ENCODE data around the gene SLAIN2. TPM values are rescaled to one million over a fixed set of nuclear protein-coding genes. Genes with fewer than 3 reads are reported as not detected.
A peak's percentile ranks its signal among the peaks of the same experiment; 100 is the strongest.

Gene SLAIN2
- total and polyA plus RNA-seq, 2 of the 4 experiments (the other 2 are of a cell fraction): 23.3 to 53.0 TPM

DNA sequence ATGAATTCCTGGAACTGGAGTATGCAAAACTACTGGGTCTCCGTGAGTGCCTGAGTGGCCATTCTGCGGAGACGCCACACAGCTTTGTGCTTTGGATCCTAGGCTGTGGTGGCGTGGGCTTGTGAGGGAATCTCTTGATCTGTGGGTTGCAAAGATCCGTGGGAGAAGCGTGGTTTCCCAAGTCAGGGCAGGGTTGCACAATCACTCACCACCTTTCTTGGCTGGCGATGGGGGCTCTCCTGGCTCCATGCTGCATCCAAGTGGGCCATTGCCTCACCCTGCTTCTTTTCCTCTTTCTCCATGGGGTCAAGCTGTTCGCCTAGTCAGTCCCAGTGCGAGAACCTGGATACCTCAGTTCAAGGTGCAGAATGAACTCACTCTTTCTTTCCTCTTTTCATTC lies 62.5 kb downstream of the SLAIN2 start:
- Histone ChIP-seq H3K36me3 (ENCODE audit: control insufficient read depth, insufficient read depth, low read length) (peaks cover 9% of the 10 kb centered on the region; the same call in 1 of the 2 replicates), H3K4me2 (ENCODE audit: low read depth, low read length) (no peak overlapping the region), H2BK120ac (ENCODE audit: low read depth, low read length) (no peak overlapping the region), H3K4ac (ENCODE audit: low read depth, low read length) (no peak overlapping the region), H3K9me3 (ENCODE audit: control insufficient read depth, insufficient read depth, low read length) (no peaks in the 10 kb centered on the region), H4K91ac (ENCODE audit: insufficient read depth, low read depth, low read length) (no peak overlapping the region), H2BK5ac (ENCODE audit: low read depth, low read length, poor library complexity, severe bottlenecking) (no peak overlapping the region), H3K18ac (ENCODE audit: low read depth, low read length) (no peak overlapping the region), H3K14ac (replicated peaks; ENCODE audit: low read depth, low read length) (no peak overlapping the region), H3K56ac (ENCODE audit: extremely low read depth, insufficient read depth, low read length) (no peak overlapping the region), H2AK5ac (ENCODE audit: low read depth, low read length) (no peak overlapping the region), H4K5ac (ENCODE audit: low read depth, low read length) (no peak overlapping the region), H2AFZ (replicated peaks; ENCODE audit: low read length, poor library complexity) (no peak overlapping the region), H4K20me1 (ENCODE audit: insufficient read depth, low read length) (peaks cover 8% of the 10 kb centered on the region; the same call in 1 of the 2 replicates), H3K27ac (ENCODE audit: insufficient read depth, low read length) (no peak overlapping the region), H3K79me1 (ENCODE audit: low read depth in 1 of 2, low read length in 2 of 2) (peaks cover 7 to 39% of the 10 kb centered on the region in 2 experiments), H4K8ac (ENCODE audit: low read depth in 2 of 2, low read length in 2 of 2) (no peak overlapping the region), H3K23ac (ENCODE audit: low read depth, low read length) (no peak overlapping the region), H3K9me1 (ENCODE audit: insufficient read depth, low read length) (peaks cover 4% of the 10 kb centered on the region), H3K4me3 (ENCODE audit: insufficient read depth, low read depth, low read length) (no peak overlapping the region), H3K27me3 (ENCODE audit: control insufficient read depth, insufficient read depth, low read length) (no peaks in the 10 kb centered on the region), H3K4me1 (ENCODE audit: control insufficient read depth, insufficient read depth, low read length) (no peaks in the 10 kb centered on the region; the same call in 1 of the 2 replicates), H3K9ac (ENCODE audit: low read depth, low read length) (no peak overlapping the region), H2AK9ac (replicated peaks; ENCODE audit: low read depth, low read length, poor library complexity) (no peak overlapping the region), H2BK20ac (ENCODE audit: low read depth, low read length) (no peak overlapping the region), H2BK15ac (ENCODE audit: low read depth, low read length) (no peak overlapping the region)
- POLR2A ChIA-PET (ENCODE audit: unreplicated experiment): no interaction called here
- no peak for TF ChIP-seq RFX5 (IDR thresholded peaks at IDR 0.05; ENCODE audit: low read depth, low read length)
- no peak for TF ChIP-seq RCOR1 (IDR thresholded peaks at IDR 0.05; ENCODE audit: insufficient replicate concordance, low read length)
- TF ChIP-seq, protein P1, sequence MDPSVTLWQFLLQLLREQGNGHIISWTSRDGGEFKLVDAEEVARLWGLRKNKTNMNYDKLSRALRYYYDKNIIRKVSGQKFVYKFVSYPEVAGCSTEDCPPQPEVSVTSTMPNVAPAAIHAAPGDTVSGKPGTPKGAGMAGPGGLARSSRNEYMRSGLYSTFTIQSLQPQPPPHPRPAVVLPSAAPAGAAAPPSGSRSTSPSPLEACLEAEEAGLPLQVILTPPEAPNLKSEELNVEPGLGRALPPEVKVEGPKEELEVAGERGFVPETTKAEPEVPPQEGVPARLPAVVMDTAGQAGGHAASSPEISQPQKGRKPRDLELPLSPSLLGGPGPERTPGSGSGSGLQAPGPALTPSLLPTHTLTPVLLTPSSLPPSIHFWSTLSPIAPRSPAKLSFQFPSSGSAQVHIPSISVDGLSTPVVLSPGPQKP (IDR thresholded peaks at IDR 0.05; ENCODE audit: borderline replicate concordance, low read depth, low read length): no peak
- peak; percentile 54 for TF ChIP-seq CEBPB (IDR thresholded peaks at IDR 0.05; ENCODE audit: low read depth, low read length)
- no peak for TF ChIP-seq POLR2A (IDR thresholded peaks at IDR 0.05; ENCODE audit: low read depth, low read length)
- TF ChIP-seq RAD21 (IDR thresholded peaks at IDR 0.05; ENCODE audit: low read length): no peak
- TF ChIP-seq BHLHE40 (IDR thresholded peaks at IDR 0.05; ENCODE audit: low read depth, low read length): no peak
- TF ChIP-seq FOS (IDR thresholded peaks at IDR 0.05; ENCODE audit: low read depth, low read length): no peak
- no peak for DNase-seq
- intact Hi-C loops (cut with micrococcal nuclease): no loop called here
- no peak for ATAC-seq (ENCODE audit: low read depth)
- in situ Hi-C loops (cut with MboI; ENCODE audit: low sequenced_read_pairs): no loop called here
- CTCF ChIA-PET: no interaction called here
- WGBS, 2 experiments (ENCODE audit: extremely low coverage in 2 of 2, insufficient read length in 1 of 2): 93% methylated on average over 8 of the region's 9 CpGs; no CpG with 5 or more reads in 1 of the 2 experiments
- BruUV-seq (replicated peaks): no TSS peak
- dilution Hi-C loops (cut with HindIII; ENCODE audit: low sequenced_read_pairs, unreplicated experiment): no loop called here
